Fibroblast of skin of right biceps (primary cell): Measurements from ENCODE around the gene ILDR1.
A peak's percentile ranks its signal among the peaks of the same experiment; 100 is the strongest.

Experiments
- DNase-seq: peaks from one replicate; pipeline ENCODE4 v3.0.0-alpha.2; 2013

ILDR1 gene

GRCh38 chr3:122013448-122013925 is 8.6 kb downstream of the ILDR1 start:
- no peak for DNase-seq

GRCh38 chr3:122012821-122013220 is 9.2 kb downstream of the ILDR1 start:
- DNase-seq, result no peak

- no peak for DNase-seq
These were observed 10.7 kb downstream of the ILDR1 start for GRCh38 chr3:122011396-122011795.

GRCh38 chr3:122010506-122010905 is 11.5 kb downstream of the ILDR1 start:
- no peak for DNase-seq

- DNase-seq, result no peak
These were observed 13.9 kb downstream of the ILDR1 start for GRCh38 chr3:122008166-122008565.

DNA sequence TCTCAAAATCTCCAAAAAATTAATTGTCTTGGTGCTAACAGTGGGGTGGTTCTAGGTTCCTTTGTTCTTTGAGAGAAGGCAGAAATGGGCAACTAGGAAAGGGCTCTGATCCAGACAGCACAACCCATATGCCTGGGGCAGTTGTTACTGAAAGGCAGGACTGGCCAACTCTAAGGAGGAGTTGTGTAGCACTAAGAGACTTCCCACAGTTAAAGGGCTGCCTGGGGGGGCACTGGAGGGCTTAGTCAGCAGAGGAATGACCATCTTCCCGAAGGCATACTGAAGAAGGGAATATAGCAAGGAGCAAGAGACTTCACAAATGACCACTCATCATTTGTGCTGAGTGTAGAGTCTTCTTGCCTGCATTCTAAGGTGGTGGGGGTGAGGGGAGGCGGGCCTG is 15.8 kb downstream of the ILDR1 start:
- DNase-seq, result no peak

GRCh38 chr3:122004991-122005565 is 17.0 kb downstream of the ILDR1 start:
- DNase-seq, result no peak

DNA sequence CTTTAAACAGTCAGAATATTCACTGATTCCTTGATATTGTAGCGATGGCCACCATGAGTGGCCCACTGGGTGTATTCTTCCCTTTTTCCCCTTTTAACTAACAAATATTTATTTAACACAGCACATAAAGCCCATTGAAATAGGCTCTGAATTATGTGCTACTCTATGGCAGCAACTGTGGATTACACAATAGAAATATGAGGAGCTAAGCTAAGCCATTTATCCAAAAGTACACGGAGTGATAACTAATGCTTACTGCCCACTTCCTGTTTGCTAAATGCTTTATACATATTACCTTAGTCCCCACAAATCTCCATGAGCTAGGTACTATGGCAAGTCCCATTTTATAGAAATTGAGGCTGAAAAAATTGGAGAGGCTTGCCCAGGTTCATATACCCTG is 17.9 kb downstream of the ILDR1 start:
- no peak for DNase-seq

GRCh38 chr3:122003606-122004005 is 18.4 kb downstream of the ILDR1 start:
- no peak for DNase-seq

DNA sequence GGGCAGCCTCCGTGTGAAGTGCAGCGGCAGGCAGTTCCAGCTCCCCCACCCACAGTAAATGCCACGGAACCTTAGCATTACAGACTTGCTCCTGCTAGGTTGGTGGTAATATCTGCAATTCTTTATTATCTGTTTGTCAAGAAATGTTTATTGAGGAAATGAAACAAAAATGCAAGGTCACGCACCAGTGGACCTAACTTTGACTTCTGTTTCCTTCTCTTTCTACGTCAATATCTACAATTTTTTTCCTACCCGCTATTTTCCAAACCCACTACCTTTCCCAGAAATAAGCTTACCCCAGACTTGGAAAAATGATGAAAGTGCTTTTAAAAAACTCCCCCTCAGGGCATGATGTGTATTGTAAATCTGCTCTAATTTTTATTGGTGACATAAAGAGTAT is 18.9 kb downstream of the ILDR1 start:
- no peak for DNase-seq

GRCh38 chr3:122002611-122003010 is 19.4 kb downstream of the ILDR1 start:
- no peak for DNase-seq

GRCh38 chr3:122001892-122002291 is 20.2 kb downstream of the ILDR1 start:
- no peak for DNase-seq

GRCh38 chr3:122000936-122001605 is 21.0 kb downstream of the ILDR1 start:
- no peak for DNase-seq

DNA sequence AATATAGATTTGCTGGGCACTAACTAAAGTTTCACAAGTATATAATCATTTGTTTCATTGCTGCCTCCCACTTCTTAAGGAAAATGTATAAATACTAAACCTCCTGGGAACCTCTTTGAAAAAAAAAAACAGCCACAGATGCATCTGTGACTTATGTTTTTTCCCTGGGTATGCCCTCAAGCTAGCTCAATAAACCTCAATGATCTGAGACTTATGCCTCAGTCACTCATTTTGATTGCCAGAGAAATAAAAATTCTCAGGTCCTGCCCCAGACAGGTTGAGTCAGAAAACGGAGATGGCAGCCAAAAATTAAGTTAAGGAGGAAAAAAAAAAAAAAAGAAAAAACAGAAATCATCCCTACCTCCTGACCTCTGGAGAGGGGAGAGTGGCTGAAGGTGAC is 22.1 kb downstream of the ILDR1 start:
- DNase-seq, result no peak

- no peak for DNase-seq
These were observed 23.2 kb downstream of the ILDR1 start for GRCh38 chr3:121998611-121999473.

DNA sequence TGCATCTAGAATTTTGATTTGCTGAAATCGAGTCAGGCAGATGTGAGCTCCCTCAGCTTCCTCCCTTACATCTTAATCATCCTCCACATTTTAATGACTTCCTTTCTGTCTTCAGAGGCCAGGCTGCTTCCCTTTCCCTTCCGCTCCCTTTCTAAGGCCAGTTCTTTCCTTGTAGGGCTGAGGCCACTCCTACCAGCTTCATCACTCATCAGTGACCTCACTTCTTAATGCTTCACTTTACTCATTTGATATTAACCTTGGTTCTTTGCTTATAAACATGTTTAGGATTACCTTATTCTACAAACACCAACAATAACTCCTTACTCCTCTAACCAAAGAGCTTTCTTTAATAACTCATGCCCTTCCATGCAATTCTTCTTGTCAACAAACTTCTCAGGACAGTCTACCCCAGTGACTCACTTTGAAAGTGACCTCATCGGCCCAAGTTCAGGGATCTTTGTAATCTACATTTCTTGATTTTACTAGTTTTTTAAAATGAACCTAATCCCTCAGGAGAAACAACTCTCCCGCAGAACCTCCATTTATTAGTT is 23.9 kb downstream of the ILDR1 start:
- peak; percentile 54 for DNase-seq

GRCh38 chr3:121997372-121997771 is 24.7 kb downstream of the ILDR1 start:
- DNase-seq, result no peak

DNA sequence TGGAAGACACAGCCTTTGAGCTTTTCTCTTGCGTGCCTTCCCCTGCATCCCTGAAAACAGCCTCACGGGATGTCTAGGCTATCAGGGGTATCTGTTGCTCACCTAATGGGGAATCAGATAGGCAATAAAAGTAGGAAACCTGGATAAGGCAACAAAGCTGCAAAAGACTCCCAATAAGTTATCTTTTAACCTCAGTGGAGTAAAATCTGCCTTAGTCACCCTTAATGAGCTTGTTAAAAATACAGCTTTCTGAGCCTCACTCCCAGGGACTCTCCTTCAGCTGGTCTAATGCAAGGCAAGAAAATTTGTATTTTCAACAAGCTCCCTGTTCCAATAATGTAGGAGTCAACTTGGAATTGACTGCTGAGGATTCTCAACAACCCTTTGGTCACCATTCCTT is 25.6 kb downstream of the ILDR1 start:
- no peak for DNase-seq

DNA sequence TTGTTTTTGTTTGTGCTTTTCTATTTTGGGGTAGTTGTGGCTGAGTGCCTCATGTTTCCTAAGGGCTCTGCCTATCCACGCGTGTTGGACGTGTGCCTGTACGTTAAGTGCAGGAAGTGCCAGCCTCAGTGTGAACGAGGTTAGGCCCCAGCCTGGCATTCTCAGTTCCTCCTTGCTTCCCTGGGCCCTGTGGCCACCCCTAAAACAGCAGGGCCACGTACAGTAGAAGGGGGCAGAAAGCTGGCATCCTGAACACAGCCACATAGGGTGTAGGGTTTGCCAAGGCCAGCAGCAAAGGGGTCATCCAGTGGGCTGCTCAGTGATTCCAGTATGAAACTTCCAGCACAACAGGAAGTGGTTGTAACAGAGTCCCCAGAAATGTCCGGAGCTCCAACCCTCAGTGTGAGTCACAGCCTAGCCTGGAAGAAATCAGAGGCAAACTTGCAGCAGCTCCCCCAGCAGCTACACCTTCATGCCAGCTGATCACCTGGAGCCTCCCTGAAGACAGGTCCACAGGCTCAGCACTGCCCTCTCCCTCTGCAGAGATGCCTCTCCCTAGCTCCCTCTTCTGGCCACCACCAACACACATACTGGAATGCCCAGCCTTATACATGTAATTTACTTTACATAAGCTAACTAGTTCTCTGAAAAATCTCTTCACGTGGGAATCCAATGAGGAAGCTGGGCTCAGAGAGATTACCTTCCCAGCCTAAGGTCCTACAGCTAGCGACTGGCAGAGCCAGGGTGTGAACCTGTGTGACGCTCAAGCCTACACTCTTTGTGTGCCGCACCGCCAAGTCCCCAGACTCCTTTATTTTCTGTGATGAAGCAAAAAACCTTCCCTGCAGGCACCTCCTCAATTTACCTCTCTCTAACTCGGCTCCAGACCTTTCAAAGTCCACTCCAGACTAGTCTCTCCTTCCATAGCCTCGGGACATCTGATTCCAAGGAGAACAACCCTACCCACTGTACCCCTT is 26.6 kb downstream of the ILDR1 start:
- peak; percentile 78 for DNase-seq

GRCh38 chr3:121994551-121994950 is 27.5 kb downstream of the ILDR1 start:
- DNase-seq, result no peak

- DNase-seq, result no peak
These were observed 29.2 kb downstream of the ILDR1 start for GRCh38 chr3:121992601-121993560.
